Prostate gland (tissue), 2 donors: ENCODE measurements around the gene CDK11B.

Experiments used
- POLR2A ChIP-seq: fragments of 450-650 bp; IDR thresholded peaks from one replicate; pipeline ENCODE4 v1.6.1; 2016; ENCODE audit warnings: antibody characterized with exemption, mild to moderate bottlenecking
- POLR2AphosphoS5 ChIP-seq: sonication (generic); formaldehyde crosslinking; IDR thresholded peaks from one replicate; pipeline ENCODE4 v1.6.1; 2017; ENCODE audit warnings: antibody characterized with exemption
- TF ChIP-seq, protein P1 (sequence below), 4 experiments: fragments of 200-600 bp in 2 of 4; fragments of 450-650 bp in 2 of 4; sonication (generic) in 2 of 4; IDR thresholded peaks; 1 replicate in 3 of 4; 2 replicates in 1 of 4; pipeline ENCODE4 v1.5.1; 2016 to 2019; ENCODE audit warnings: antibody characterized with exemption in 4 of 4, mild to moderate bottlenecking in 2 of 4, moderate library complexity in 2 of 4

DNA sequence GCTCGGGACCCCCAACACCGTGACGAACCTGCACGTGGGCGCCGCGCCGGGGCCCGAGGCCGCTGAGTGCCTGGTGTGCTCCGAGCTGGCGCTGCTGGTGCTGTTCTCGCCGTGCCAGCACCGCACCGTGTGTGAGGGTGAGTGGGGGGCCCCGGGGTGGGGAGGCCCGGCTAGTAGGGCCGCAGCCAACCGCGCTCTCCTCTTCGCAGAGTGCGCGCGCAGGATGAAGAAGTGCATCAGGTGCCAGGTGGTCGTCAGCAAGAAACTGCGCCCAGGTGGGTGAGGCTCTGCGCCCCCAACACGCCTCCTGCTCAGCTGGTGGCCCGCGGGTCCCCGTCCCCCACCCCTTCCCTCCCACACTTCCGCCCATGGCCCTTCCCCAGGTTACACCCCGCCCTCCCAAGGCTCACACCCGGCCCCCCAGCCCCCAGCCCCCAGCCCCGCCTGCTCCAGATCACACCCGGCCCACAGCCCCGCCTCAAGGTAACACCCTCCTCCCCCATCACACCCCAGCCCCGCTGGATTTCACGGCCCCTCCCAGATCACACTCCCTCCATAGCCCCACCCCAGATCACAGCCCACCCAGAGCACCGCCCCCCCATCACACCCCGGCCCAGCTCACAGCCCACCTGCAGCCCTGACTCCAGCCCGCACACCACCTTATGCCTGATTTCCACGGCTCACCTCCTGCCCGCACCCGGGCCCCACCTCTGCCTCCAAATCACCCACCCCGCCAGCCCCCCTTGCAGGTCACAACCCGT is 29.2 kb downstream of the CDK11B start:
- TF ChIP-seq POLR2A: no peak
- TF ChIP-seq, protein P1, sequence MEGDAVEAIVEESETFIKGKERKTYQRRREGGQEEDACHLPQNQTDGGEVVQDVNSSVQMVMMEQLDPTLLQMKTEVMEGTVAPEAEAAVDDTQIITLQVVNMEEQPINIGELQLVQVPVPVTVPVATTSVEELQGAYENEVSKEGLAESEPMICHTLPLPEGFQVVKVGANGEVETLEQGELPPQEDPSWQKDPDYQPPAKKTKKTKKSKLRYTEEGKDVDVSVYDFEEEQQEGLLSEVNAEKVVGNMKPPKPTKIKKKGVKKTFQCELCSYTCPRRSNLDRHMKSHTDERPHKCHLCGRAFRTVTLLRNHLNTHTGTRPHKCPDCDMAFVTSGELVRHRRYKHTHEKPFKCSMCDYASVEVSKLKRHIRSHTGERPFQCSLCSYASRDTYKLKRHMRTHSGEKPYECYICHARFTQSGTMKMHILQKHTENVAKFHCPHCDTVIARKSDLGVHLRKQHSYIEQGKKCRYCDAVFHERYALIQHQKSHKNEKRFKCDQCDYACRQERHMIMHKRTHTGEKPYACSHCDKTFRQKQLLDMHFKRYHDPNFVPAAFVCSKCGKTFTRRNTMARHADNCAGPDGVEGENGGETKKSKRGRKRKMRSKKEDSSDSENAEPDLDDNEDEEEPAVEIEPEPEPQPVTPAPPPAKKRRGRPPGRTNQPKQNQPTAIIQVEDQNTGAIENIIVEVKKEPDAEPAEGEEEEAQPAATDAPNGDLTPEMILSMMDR (IDR thresholded peaks at IDR 0.05): no peak
- TF ChIP-seq POLR2AphosphoS5: no peak
